Measurements from ENCODE around the gene GRIP1.

GRIP1 gene

DNA sequence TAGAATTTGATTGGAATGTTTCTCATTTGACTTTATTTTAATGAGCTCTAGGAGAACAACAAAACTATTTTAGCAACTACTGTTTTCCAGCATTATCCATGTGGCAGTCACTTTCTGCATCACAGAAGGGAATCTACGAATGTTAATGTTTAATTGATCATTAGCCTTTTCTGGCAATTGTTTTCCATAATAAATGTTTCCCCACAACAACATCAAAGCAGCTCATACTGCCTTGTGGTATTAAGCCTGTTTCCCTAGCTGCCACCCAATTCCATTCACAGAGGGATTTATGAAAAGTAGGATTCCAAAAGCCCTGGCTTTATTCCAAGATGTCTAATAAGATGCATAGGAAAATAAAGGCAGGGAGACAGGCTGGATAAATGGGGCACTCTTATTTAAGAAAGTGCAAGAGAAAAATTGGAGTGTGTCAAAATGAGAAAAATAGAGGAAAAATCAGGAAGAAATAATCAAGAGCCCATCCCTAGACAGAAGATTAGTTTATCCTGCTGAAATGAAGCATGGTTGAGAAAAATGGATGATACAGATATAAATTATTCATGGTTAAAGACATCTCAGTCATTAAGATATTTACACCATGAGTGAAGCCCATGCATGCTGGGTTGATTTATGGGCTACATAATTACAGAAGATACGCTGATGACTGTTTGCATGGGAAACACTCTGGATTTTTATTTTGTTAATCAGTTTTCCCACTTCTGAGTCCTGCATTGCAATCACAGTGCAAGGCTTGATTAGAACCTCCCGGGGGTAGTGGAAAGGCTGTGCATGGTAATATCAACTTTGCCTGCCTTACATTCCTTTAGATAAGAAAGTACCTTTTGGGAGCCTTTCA, 196.3 kb downstream of the GRIP1 start:
- TF ChIP-seq CTCF (IDR thresholded peaks at IDR 0.05; ENCODE audit: insufficient read depth, low read length) = no peak
- TF ChIP-seq POLR2AphosphoS5 (IDR thresholded peaks at IDR 0.05; ENCODE audit: low read depth) = no peak
- TF ChIP-seq GABPA (IDR thresholded peaks at IDR 0.05; ENCODE audit: low read depth) = no peak
- no peak for TF ChIP-seq REST (IDR thresholded peaks at IDR 0.05; ENCODE audit: insufficient replicate concordance, low read depth)
- TF ChIP-seq SPI1 (IDR thresholded peaks at IDR 0.05; ENCODE audit: borderline replicate concordance, low read depth) = no peak
- DNase-seq (ENCODE audit: low read depth in 1 of 2, low spot score in 1 of 2) = no peak

GRCh38 chr12:66467932-66468331, 210.9 kb downstream of the GRIP1 start:
- no peak overlapping the region for H3K4me3 ChIP-seq (replicated peaks; ENCODE audit: insufficient read depth, low read length)
- TF ChIP-seq REST (IDR thresholded peaks at IDR 0.05; ENCODE audit: insufficient replicate concordance, low read depth) (no peak), GABPA (IDR thresholded peaks at IDR 0.05; ENCODE audit: low read depth) (no peak), POLR2AphosphoS5 (IDR thresholded peaks at IDR 0.05; ENCODE audit: low read depth) (no peak), SPI1 (IDR thresholded peaks at IDR 0.05; ENCODE audit: borderline replicate concordance, low read depth) (no peak), CTCF (IDR thresholded peaks at IDR 0.05; ENCODE audit: insufficient read depth, low read length) (no peak)
- H3K27me3 ChIP-seq (ENCODE audit: insufficient read depth, poor library complexity, severe bottlenecking) = no peaks in the 10 kb centered on the region
- no peak overlapping the region for H3K27ac ChIP-seq (replicated peaks)
- DNase-seq (ENCODE audit: low read depth in 1 of 2, low spot score in 1 of 2) = no peak

More for the DNA sequence above, 196.3 kb downstream of the GRIP1 start:
- Histone ChIP-seq H3K4me3 (replicated peaks; ENCODE audit: insufficient read depth, low read length) (no peak overlapping the region), H3K27me3 (ENCODE audit: insufficient read depth, poor library complexity, severe bottlenecking) (no peaks in the 10 kb centered on the region), H3K27ac (replicated peaks) (no peak overlapping the region)

- Histone ChIP-seq H3K4me3 (replicated peaks; ENCODE audit: insufficient read depth, low read length) (no peak overlapping the region), H3K27ac (replicated peaks) (no peak overlapping the region), H3K27me3 (ENCODE audit: insufficient read depth, poor library complexity, severe bottlenecking) (no peaks in the 10 kb centered on the region)
- TF ChIP-seq CTCF (IDR thresholded peaks at IDR 0.05; ENCODE audit: insufficient read depth, low read length) (no peak), GABPA (IDR thresholded peaks at IDR 0.05; ENCODE audit: low read depth) (no peak), SPI1 (IDR thresholded peaks at IDR 0.05; ENCODE audit: borderline replicate concordance, low read depth) (no peak), POLR2AphosphoS5 (IDR thresholded peaks at IDR 0.05; ENCODE audit: low read depth) (no peak)
- no peak for DNase-seq (ENCODE audit: low read depth in 1 of 2, low spot score in 1 of 2)
Measured at GRCh38 chr12:66461331-66461730, 217.5 kb downstream of the GRIP1 start.
